UCSD-AML1 (cell line): ENCODE results near the gene MOK.

Source experiments
- DNase-seq: peaks from one replicate; lab custom pipeline; 2025; ENCODE audit not compliant: unreplicated experiment; lab: John Stamatoyannopoulos, UW

MOK gene

GRCh38 chr14:102183886-102184285 is 121.1 kb downstream of the MOK start:
- no peak for DNase-seq

- DNase-seq, result no peak
These were observed 121.9 kb downstream of the MOK start for GRCh38 chr14:102182936-102183619.

DNA sequence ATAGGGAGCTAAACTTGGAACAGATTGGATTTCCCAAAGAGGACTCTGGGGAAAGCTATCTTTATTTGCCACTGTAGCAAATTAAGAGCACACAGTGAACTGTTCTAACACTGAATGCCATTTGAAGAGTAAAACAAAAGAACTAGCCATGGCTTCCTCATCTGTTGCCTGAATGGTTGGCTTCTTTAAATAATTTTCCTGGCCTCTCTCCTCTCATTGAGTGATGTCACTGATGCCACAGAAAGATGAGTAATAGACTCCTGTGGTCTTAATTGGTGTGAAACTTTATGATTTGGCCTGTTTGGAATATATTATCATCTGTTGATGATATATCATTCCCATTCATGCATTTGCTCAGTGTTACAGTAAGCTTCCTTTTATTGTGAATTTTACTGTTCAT is 122.8 kb downstream of the MOK start:
- DNase-seq, result no peak

- no peak for DNase-seq
These were observed 123.8 kb downstream of the MOK start for GRCh38 chr14:102181187-102181586.

DNA sequence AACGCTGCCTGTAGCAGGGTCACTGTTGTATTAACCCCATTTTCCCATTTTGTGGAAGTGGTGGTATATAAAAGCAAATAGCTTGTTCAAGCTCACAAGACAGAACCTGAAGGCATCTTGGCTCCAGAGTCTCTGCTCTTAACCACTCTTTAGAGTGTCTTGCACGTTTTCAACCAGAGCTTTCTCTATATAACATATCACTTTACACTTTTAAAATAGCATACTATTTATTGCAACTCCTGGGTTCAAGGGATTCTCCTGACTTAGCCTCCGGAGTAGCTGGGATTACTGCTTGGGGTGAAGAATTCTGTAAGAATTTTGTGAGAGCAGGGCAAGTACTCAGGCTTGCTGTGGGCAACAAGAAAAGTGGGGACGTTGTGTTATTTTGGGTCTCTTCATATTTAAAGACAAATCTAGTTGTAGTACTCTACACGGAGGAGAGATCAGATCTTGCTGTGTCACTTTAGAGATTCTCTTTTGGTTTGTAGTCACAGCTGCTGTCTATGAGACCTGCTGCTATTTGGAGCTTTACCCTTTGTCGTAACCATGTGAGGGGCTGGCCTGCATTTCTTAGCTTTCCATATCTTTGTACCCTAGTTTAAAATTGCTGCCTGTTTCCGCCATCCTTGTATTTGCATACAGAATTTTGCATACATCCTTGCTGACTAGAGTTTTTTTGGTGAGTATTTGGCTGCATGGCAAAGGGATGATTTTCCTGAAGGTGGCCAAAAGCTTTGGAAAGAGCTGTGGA is 124.5 kb downstream of the MOK start:
- no peak for DNase-seq
